Lower leg skin (tissue), 3 donors: ENCODE results near the gene DDX11.
"Not testable (repeated sequence)": the region's sequence is repeated elsewhere in the genome, so short reads cannot be mapped to it uniquely, and the experiment has no call there.

Experiments
- CTCF ChIP-seq, 3 donors: fragments of 450-650 bp; IDR thresholded peaks; one replicate each; pipeline ENCODE4 v1.5.1; 2016; ENCODE audit warnings: antibody characterized with exemption in 3 of 3, mild to moderate bottlenecking in 3 of 3, moderate library complexity in 2 of 3
- POLR2A ChIP-seq, 2 donors: fragments of 450-650 bp; IDR thresholded peaks; one replicate each; pipeline ENCODE4 v1.6.1; 2016 to 2017; ENCODE audit warnings: antibody characterized with exemption in 2 of 2, mild to moderate bottlenecking in 1 of 2, moderate library complexity in 1 of 2

- TF ChIP-seq CTCF, POLR2A (IDR thresholded peaks at IDR 0.05): not testable (repeated sequence)
These were observed 10.6 kb downstream of the DDX11 start for GRCh38 chr12:31084241-31084640.
